ENCODE results near the gene SEMA4A.

DNA sequence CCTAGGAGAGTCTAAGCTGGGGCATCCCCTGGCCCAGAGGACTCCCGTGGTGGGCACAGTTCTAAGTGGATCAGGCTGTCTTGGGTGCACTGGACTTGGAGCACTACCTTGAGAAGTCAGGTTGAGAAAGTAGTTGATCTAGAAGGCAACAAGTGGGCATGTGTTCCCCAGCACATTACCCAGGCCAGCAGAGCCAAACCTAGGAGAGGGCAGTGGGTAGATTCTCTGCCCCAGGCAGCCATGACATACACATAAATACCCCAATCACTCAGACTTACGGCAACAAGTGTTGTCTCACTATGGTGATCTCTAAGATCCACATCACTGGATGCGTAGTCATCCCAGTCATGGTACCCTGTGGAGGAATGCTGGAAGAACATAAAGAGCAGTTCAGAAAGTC lies 57.9 kb downstream of the SEMA4A start:
- no peak for TF ChIP-seq POLR2A (IDR thresholded peaks at IDR 0.05; ENCODE audit: low read length)
- no peak for TF ChIP-seq GATA1 (IDR thresholded peaks at IDR 0.05; ENCODE audit: low read depth, low read length)

Data from erythroblast (primary cell).